Erythroblast (primary cell): ENCODE results near the gene NOVA1.

ENCODE experiments used
- DNase-seq, 2 experiments: peaks; one replicate each; lab custom pipeline; 2025; lab: John Stamatoyannopoulos, UW
- GATA1 ChIP-seq: IDR thresholded peaks from 2 replicates; pipeline ENCODE4 v1.6.1; 2011; ENCODE audit warnings: low read depth, mild to moderate bottlenecking, control low read depth, low read length, moderate library complexity
- POLR2A ChIP-seq: IDR thresholded peaks from 2 replicates; pipeline ENCODE4 v1.6.1; 2011; ENCODE audit warnings: mild to moderate bottlenecking, low read length

NOVA1 gene

GRCh38 chr14:26402126-26402525, 195.7 kb downstream of the NOVA1 start:
- no peak for DNase-seq
- TF ChIP-seq GATA1, result no peak
- no peak for TF ChIP-seq POLR2A

DNA sequence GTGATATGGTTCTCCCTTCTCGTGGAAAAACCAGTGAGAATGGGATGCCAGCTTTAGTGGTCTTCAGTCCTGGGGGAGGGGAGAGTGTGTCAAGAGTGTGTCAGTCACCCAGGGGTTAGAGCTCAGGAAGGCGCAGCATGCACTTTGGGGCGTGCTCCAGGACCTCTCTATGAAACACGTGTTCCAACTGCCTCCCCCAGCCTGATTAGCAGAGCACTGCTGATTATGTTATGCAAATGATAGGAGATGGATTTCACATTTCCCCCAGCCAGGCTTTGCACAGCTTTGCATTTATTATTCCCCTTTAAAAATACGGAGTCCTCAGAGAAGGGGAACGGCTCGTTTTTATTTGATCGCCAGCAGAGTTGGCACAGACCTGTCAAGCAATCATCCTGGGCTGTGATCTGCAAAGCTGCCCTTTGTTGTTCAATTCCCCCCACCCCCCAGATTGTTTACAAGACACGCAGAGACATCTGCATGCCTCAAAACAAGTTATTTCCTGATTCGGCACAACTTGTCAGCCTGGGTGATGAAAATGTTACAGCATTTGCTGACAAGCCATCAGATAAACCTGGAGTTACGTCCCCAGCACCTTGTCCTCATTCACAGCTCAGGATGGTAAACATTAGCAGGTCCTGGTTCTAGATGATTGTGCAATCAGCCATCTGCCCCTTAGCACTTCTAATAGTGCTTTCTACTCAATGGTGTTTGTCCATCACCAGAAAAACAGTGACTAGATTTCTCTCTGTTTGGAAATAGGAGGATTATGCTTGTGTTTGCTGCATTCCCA, 196.5 kb downstream of the NOVA1 start:
- no peak for DNase-seq
- TF ChIP-seq GATA1, result no peak
- no peak for TF ChIP-seq POLR2A

GRCh38 chr14:26400373-26400772, 197.5 kb downstream of the NOVA1 start:
- DNase-seq, result no peak
- TF ChIP-seq GATA1, result no peak

GRCh38 chr14:26398616-26399015, 199.2 kb downstream of the NOVA1 start:
- DNase-seq, result no peak
- no peak for TF ChIP-seq GATA1
- TF ChIP-seq POLR2A, result no peak
